GM18505 (cell line): ENCODE measurements around the gene RPS25.
"Not testable (repeated sequence)": the region's sequence is repeated elsewhere in the genome, so short reads cannot be mapped to it uniquely, and the experiment has no call there.

ENCODE experiments used
- ATAC-seq: cut with Tn5 transposase; IDR thresholded peaks from one replicate; pipeline ENCODE4 v1.9.1; 2021; ENCODE audit not compliant: unreplicated experiment
- POLR2A ChIP-seq: IDR thresholded peaks from 4 replicates; pipeline ENCODE4 v1.6.1; 2011; ENCODE audit warnings: borderline replicate concordance; ENCODE audit not compliant: insufficient read depth, insufficient read length; ENCODE audit errors: extremely low read depth

RPS25 gene

DNA sequence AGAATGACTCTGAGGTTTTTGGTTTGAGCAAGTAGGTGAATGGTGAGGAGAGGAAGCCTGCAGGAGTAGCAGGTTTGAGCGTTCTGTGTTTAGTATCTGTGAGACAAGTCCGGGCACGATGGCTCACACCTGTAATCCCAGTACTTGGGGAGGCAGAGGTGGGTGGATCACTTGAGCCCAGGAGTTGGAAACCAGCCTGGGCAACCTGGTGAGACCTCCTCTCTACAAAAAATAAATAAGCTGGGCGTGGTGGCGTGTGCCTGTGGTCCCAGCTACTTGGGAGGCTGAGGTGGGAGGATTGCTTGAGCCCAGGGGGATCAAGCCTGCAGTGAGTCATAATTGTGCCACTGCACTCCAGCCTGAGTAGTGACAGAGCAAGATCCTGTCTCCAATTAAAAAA is 29.9 kb downstream of the RPS25 start:
- no peak for TF ChIP-seq POLR2A
- ATAC-seq: no peak

DNA sequence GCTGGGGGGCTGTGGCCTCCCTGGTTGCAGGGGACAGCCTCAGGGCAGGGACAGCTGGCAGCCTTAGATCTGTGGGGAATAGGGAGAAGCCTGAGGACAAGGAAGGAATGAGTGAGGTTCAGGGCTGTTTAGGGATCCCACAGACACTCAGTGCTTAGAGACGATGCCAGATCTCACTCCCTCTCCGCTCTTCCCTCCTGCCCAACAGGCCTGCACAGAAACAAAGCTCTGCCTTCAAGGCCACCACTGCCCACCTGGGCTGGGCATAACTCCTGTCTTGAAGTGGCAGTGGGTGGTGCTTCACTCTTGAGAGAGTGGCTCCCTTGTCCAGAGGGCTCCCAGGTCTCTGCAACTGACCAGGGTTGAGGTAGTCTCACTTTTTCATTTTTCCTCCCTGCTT is 33.3 kb downstream of the RPS25 start:
- no peak for TF ChIP-seq POLR2A
- no peak for ATAC-seq

DNA sequence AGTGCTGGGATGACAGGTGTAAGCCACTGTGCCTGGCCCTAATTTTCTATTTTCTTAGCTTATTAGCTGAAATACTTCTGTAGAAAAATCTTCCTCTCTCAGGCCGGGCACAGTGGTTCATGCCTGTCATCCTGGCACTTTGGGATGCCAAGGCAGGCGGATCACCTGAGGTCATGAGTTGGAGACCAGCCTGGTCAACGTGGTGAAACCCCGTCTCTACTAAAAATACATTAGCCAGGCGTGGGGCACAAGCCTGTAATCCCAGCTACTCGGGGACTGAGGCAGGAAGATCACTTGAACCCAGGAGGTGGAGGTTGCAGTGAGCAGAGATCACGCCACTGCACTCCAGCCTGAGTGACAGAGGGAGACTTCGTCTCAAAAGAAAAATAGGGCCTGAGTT is 33.8 kb downstream of the RPS25 start:
- not testable (repeated sequence) for ATAC-seq

DNA sequence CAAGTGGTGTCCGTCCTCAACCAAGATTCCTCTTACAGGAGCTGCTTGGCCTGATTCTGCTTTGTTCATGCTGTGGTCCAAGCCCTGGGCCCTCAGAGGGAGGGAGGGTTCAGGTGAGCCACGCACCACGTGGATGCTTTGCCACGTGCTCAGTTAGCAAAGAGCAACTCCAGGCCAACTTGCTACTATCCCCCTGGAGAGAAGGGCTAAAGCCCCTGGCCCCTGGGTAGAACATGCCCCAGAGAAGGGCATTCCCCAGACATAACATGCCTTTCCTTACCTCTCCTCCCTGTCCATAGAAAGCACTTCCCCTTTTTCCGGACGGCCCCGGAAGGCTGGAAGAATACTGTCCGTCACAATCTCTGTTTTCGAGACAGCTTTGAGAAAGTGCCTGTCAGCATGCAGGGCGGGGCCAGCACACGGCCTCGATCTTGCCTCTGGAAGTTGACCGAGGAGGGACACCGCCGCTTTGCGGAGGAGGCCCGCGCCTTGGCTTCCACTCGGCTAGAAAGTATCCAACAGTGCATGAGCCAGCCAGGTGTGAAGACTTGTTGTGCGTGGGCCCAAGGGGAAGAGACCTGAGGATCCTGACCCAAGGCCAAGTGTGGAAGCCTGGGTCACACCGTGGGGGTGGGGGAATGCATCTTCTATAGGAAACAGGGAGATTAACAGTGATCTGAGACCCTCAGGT is 37.8 kb downstream of the RPS25 start:
- ATAC-seq: no peak
- no peak for TF ChIP-seq POLR2A

DNA sequence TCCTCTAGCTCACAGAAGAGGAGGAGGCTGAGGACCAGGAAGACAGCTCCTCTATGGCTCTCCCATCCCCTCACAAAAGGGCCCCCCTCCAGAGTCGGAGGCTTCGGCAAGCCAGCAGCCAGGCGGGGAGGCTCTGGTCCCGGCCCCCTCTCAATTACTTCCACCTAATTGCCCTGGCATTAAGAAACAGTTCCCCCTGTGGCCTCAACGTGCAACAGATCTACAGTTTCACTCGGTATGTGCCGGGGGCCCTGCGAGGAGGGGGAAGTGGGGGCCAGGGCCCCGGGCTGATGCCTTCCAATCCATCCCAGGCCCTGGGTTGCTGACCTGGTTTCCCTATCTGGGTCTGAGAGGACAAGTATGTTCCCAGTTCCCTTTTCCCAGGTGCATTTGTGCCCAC is 38.7 kb downstream of the RPS25 start:
- TF ChIP-seq POLR2A: no peak
- ATAC-seq: no peak

DNA sequence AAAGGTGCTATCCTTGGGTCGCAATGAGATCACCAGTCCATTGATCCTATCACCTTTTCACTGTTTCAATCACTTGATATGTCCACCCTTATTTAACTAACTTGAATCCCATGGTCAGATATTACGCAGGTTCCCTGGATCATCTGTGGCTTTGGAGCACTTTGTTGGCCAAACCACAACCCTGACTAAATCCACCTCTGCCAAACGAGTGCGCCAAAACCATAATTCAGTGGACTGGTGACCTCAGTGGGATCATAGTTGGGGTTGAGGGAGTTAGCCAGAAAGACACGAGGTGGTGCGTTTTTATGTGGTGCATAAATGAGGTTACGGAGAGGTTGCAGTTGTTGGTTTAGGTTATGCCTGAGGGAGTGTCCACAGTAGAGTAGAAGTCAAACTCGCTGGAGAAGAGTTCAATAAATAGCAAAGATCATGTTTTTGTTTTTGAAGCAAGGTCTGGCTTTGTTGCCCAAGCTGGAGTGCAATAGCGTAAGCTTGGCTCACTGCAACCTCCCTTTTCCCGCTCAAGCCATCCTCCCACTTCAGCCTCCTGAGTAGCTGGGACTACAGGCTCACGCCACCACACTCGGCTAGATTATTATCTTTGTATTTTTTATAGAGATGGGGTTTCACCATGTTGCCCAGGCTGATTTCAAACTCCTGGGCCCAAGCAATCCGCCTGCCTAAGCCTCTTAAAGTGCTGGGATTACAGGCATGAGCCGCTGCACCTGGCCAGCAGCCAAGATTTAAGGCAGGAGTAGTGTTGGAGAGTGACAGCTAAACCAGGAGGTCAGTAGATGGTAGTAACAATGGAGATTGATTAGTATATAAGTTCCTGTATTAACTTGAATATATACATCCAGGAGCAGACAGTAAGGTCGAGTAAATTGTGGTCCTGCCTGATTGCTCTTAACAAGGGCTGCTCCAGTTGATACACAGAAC is 42.1 kb downstream of the RPS25 start:
- no peak for TF ChIP-seq POLR2A
- ATAC-seq: no peak

DNA sequence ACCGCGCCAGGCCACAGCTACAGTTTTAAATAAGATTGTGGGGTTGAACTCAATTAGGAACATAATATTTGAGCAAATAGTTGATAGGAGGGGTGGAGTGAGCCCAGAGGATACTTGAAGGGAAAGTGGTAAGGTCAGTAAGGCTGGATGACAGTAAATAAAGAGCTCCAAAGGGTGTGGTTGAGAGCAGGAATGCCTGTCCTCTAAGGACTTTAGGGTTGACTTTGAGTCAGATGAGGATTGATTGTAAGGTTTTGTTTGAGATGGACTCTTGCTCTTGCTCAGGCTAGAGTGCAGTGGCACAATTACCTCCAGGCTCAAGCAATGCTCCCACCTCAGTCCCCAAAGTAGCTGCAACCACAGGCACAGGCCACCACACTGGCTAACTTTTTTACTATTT is 44.2 kb downstream of the RPS25 start:
- ATAC-seq: no peak
- no peak for TF ChIP-seq POLR2A

DNA sequence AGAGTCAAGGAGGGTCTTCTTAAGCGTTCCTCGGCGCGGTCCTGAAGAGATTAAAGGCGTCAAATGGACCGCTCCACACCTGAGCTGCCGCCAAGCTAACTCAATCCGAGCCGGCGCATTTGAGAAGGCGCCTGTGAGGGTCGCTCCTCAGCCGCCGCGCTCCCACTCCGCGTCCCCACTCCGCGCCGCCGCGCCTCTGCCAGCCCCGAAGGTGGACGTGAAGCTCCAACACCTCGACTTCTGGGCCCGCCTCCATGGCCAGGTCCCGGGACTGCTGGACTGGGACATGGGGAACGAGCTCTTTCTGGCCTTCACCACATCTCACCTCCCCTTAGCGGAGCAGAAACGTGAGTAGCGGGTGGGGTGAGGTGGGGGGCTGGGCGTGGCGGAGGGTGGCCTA is 46.5 kb downstream of the RPS25 start, which contains the start of gene FOXR1:
Gene FOXR1 (plus strand): TSS at position 116 of the 400 bp plus-strand sequence. CDS start 171 bp downstream, at position 287.
- ATAC-seq: no peak
- no peak for TF ChIP-seq POLR2A

DNA sequence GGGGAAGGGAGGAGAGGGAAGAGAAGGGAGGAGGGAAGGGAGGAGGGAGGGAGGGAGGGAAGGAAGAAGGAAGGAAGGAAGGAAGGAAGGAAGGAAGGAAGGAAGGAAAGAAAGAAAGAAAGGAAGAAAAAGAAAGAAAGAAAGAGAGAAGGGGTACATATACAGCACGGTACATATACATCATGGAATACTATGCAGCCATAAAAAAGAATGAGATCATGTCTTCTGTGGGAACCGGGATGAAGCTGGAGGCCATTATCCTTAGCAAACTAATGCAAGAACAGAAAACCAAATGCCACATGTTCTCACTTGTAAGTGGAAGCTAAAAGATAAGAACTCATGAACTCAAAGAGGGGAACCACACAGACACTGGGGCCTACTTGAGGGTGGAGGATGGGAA is 48.6 kb downstream of the RPS25 start:
- not testable (repeated sequence) for ATAC-seq
